Neural progenitor cell (in vitro differentiated cells): Measurements from ENCODE around the gene SETD2. TPM values are rescaled to one million over a fixed set of nuclear protein-coding genes. Genes with fewer than 3 reads are reported as not detected.

Experiments
- DNase-seq: peaks from one replicate; pipeline ENCODE4 v3.0.0-alpha.2; 2016; ENCODE audit warnings: low spot score
- H2AFZ ChIP-seq: fragments of 200-600 bp; sonication (generic); replicated peaks from 2 replicates; pipeline ENCODE4 v1.6.1; 2016; ENCODE audit warnings: antibody characterized with exemption
- H3F3A ChIP-seq: fragments of 200-600 bp; sonication (generic); 2 replicates; pipeline ENCODE4 v1.6.1; 2016; ENCODE audit warnings: antibody characterized with exemption, low read depth
- H3K27ac ChIP-seq: fragments of 200-600 bp; sonication (generic); 2 replicates; pipeline ENCODE4 v1.5.1; 2016; ENCODE audit warnings: mild to moderate bottlenecking
- H3K27me3 ChIP-seq: fragments of 200-600 bp; sonication (generic); 2 replicates; pipeline ENCODE4 v1.6.1; 2016; ENCODE audit warnings: mild to moderate bottlenecking, moderate library complexity
- H3K36me3 ChIP-seq: fragments of 200-600 bp; sonication (generic); 2 replicates; pipeline ENCODE4 v1.5.1; 2016
- H3K4me1 ChIP-seq: fragments of 200-600 bp; sonication (generic); 2 replicates; pipeline ENCODE4 v1.6.1; 2016; ENCODE audit warnings: mixed run types
- H3K4me2 ChIP-seq: fragments of 200-600 bp; sonication (generic); 2 replicates; pipeline ENCODE4 v1.6.1; 2016
- H3K4me3 ChIP-seq: fragments of 200-600 bp; sonication (generic); 2 replicates; pipeline ENCODE4 v1.5.1; 2016
- H3K79me2 ChIP-seq: fragments of 200-600 bp; sonication (generic); 2 replicates; pipeline ENCODE4 v1.6.1; 2016; ENCODE audit warnings: low read depth
- H3K9ac ChIP-seq: fragments of 200-600 bp; sonication (generic); 2 replicates; pipeline ENCODE4 v1.6.1; 2016
- H3K9me3 ChIP-seq: fragments of 200-600 bp; sonication (generic); 2 replicates; pipeline ENCODE4 v1.5.1; 2016; ENCODE audit warnings: low read depth
- H4K20me1 ChIP-seq: fragments of 200-600 bp; sonication (generic); 2 replicates; pipeline ENCODE4 v1.6.1; 2016; ENCODE audit warnings: low read depth
- H3K27ac Mint-ChIP-seq: 3 replicates; pipeline ENCODE4 v1.8.0; 2021; ENCODE audit warnings: mixed read lengths
- H3K27me3 Mint-ChIP-seq: 2 replicates; pipeline ENCODE4 v1.8.0; 2022; ENCODE audit warnings: low read depth, mild to moderate bottlenecking, inconsistent platforms, moderate library complexity, mixed read lengths; ENCODE audit not compliant: insufficient read depth
- H3K36me3 Mint-ChIP-seq: 3 replicates; pipeline ENCODE4 v1.8.0; 2021; ENCODE audit warnings: mixed read lengths
- H3K4me1 Mint-ChIP-seq: 3 replicates; pipeline ENCODE4 v1.8.0; 2021; ENCODE audit warnings: mixed read lengths
- H3K4me3 Mint-ChIP-seq: 3 replicates; pipeline ENCODE4 v1.8.0; 2021; ENCODE audit warnings: mild to moderate bottlenecking, moderate library complexity, mixed read lengths
- H3K9me3 Mint-ChIP-seq: 3 replicates; pipeline ENCODE4 v1.8.0; 2020; ENCODE audit warnings: mixed read lengths
- CTCF ChIP-seq: fragments of 200-600 bp; sonication (generic); IDR thresholded peaks from 2 replicates; pipeline ENCODE4 v1.5.1; 2017; ENCODE audit warnings: antibody characterized with exemption, mild to moderate bottlenecking
- EZH2 ChIP-seq: fragments of 200-600 bp; sonication (generic); IDR thresholded peaks from 2 replicates; pipeline ENCODE4 v1.6.1; 2017; ENCODE audit warnings: antibody characterized with exemption, mild to moderate bottlenecking, moderate library complexity
- EZH2phosphoT487 ChIP-seq: fragments of 200-600 bp; sonication (generic); IDR thresholded peaks from 2 replicates; pipeline ENCODE4 v1.6.1; 2017; ENCODE audit warnings: antibody characterized with exemption
- total RNA-seq: library from RNA; depleted of rRNA; stranded (reverse); fragments of >200 nt; gene quantifications from 2 replicates; pipeline ENCODE4 v1.2.3, GENCODE V29; 2015; ENCODE audit warnings: low replicate concordance

SETD2 gene
- total RNA-seq, 1 donor from 2014 or later: 46.0 TPM

GRCh38 chr3:47202542-47202941 lies 38.6 kb upstream of the SETD2 start:
- Histone ChIP-seq H3K4me2 (no peak overlapping the region), H3K27me3 (no peaks in the 10 kb centered on the region), H3K79me2 (no peaks in the 10 kb centered on the region), H3K9me3 (no peaks in the 10 kb centered on the region), H3K36me3 (no peaks in the 10 kb centered on the region), H2AFZ (no peak overlapping the region), H3K9ac (no peak overlapping the region), H3K4me3 (no peak overlapping the region), H4K20me1 (no peaks in the 10 kb centered on the region), H3K4me1 (no peaks in the 10 kb centered on the region), H3K27ac (no peak overlapping the region), H3F3A (no peaks in the 10 kb centered on the region)
- DNase-seq: no peak
- Mint-ChIP-seq H3K36me3 (no peaks in the 10 kb centered on the region), H3K4me1 (no peaks in the 10 kb centered on the region), H3K27me3 (peaks cover 2% of the 10 kb centered on the region), H3K9me3 (no peaks in the 10 kb centered on the region), H3K27ac (no peak overlapping the region), H3K4me3 (no peak overlapping the region)
- TF ChIP-seq EZH2: no peak
- no peak for TF ChIP-seq CTCF
- TF ChIP-seq EZH2phosphoT487: no peak

- Mint-ChIP-seq H3K27ac (no peak overlapping the region), H3K27me3 (peaks cover 2% of the 10 kb centered on the region), H3K4me1 (no peaks in the 10 kb centered on the region), H3K4me3 (no peak overlapping the region), H3K9me3 (no peaks in the 10 kb centered on the region), H3K36me3 (peaks cover 5% of the 10 kb centered on the region)
- Histone ChIP-seq H3K4me2 (no peak overlapping the region), H3K4me3 (no peak overlapping the region), H3K4me1 (no peaks in the 10 kb centered on the region), H3K27ac (no peak overlapping the region), H3K36me3 (no peaks in the 10 kb centered on the region), H3F3A (no peaks in the 10 kb centered on the region), H3K9ac (no peak overlapping the region), H4K20me1 (no peaks in the 10 kb centered on the region), H3K9me3 (no peaks in the 10 kb centered on the region), H3K79me2 (no peaks in the 10 kb centered on the region), H2AFZ (no peak overlapping the region), H3K27me3 (no peaks in the 10 kb centered on the region)
- no peak for TF ChIP-seq EZH2phosphoT487
- no peak for TF ChIP-seq EZH2
- TF ChIP-seq CTCF: no peak
- no peak for DNase-seq
Observed at GRCh38 chr3:47197287-47197686, 33.4 kb upstream of the SETD2 start.

- Histone ChIP-seq H3K4me2 (no peak overlapping the region), H3K9ac (no peak overlapping the region), H3K4me1 (no peaks in the 10 kb centered on the region), H3F3A (no peaks in the 10 kb centered on the region), H3K36me3 (no peaks in the 10 kb centered on the region), H3K79me2 (no peaks in the 10 kb centered on the region), H3K27me3 (no peaks in the 10 kb centered on the region), H3K4me3 (no peak overlapping the region), H3K9me3 (no peaks in the 10 kb centered on the region), H3K27ac (no peak overlapping the region), H4K20me1 (no peaks in the 10 kb centered on the region), H2AFZ (no peak overlapping the region)
- H3K27me3 Mint-ChIP-seq: peaks cover 2% of the 10 kb centered on the region
- H3K36me3 Mint-ChIP-seq: peaks cover 5% of the 10 kb centered on the region
- no peaks in the 10 kb centered on the region for H3K9me3 Mint-ChIP-seq
- H3K27ac Mint-ChIP-seq: no peak overlapping the region
- no peak overlapping the region for H3K4me3 Mint-ChIP-seq
- H3K4me1 Mint-ChIP-seq: no peaks in the 10 kb centered on the region
- TF ChIP-seq EZH2: no peak
- TF ChIP-seq CTCF: no peak
- no peak for TF ChIP-seq EZH2phosphoT487
- no peak for DNase-seq
Observed at GRCh38 chr3:47194994-47195393, 31.1 kb upstream of the SETD2 start.
